Lung (tissue), 16 donors: Measurements from ENCODE around the gene UAP1L1. TPM values are rescaled to one million over a fixed set of nuclear protein-coding genes. Genes with fewer than 3 reads are reported as not detected.
A peak's percentile ranks its signal among the peaks of the same experiment; 100 is the strongest.

Experiments
- ATAC-seq: fragments of 200-7000 bp; cut with Tn5 transposase; one replicate; pipeline ENCODE4 v1.9.1; 2020; ENCODE audit warnings: moderate number of reproducible peaks; ENCODE audit not compliant: insufficient read depth, low FRiP score
- DNase-seq, 3 donors: peaks; one replicate each; pipeline ENCODE4 v3.0.0-alpha.2; 2013 to 2017
- H3K27ac ChIP-seq, 2 donors: one replicate each; pipeline ENCODE4 v1.5.1; 2013; ENCODE audit warnings: mild to moderate bottlenecking in 2 of 2, moderate library complexity in 2 of 2, control low read depth in 1 of 2, inconsistent platforms in 1 of 2, low read depth in 1 of 2, low read length in 1 of 2
- H3K27me3 ChIP-seq, 3 donors: one replicate each; pipeline ENCODE4 v1.5.1; 2013; ENCODE audit warnings: low read length in 2 of 3; ENCODE audit not compliant: control insufficient read depth in 3 of 3, insufficient read depth in 3 of 3
- H3K36me3 ChIP-seq, 4 donors: one replicate each; pipeline ENCODE4 v1.5.1; 2013; ENCODE audit warnings: low read length in 4 of 4, mild to moderate bottlenecking in 1 of 4, moderate library complexity in 1 of 4; ENCODE audit not compliant: control insufficient read depth in 4 of 4, insufficient read depth in 4 of 4
- H3K4me1 ChIP-seq, 5 donors: one replicate each; pipeline ENCODE4 v1.5.1; 2013; ENCODE audit warnings: low read length in 5 of 5, mild to moderate bottlenecking in 2 of 5, moderate library complexity in 1 of 5; ENCODE audit not compliant: control insufficient read depth in 5 of 5, insufficient read depth in 5 of 5
- H3K4me3 ChIP-seq: one replicate; pipeline ENCODE4 v1.5.1; 2013; ENCODE audit warnings: mild to moderate bottlenecking, control low read depth, moderate library complexity
- H3K9ac ChIP-seq, 2 donors: one replicate each; pipeline ENCODE4 v1.5.1; 2013; ENCODE audit warnings: low read length in 2 of 2, control low read depth in 1 of 2; ENCODE audit not compliant: insufficient read depth in 1 of 2
- H3K9me3 ChIP-seq, 4 donors: one replicate each; pipeline ENCODE4 v1.5.1; 2013; ENCODE audit warnings: low read length in 3 of 4, mild to moderate bottlenecking in 1 of 4, moderate library complexity in 1 of 4; ENCODE audit not compliant: control insufficient read depth in 4 of 4, insufficient read depth in 3 of 4
- CTCF ChIP-seq: IDR thresholded peaks from 2 replicates; pipeline ENCODE4 v1.5.1; 2012; ENCODE audit warnings: mild to moderate bottlenecking; ENCODE audit errors: control extremely low read depth, extremely low read depth
- WGBS, 2 donors: extraction: QIAGEN DNeasy Blood & Tissue Kit; methylation state at CpG; one replicate each; pipeline ENCODE4 v1.1.7; 2013; 5-methylcytosine and 5-hydroxymethylcytosine counted together
- long read RNA-seq, 5 donors: transcript quantifications; one replicate each; lab custom pipeline, GENCODE V29; 2026
- polyA plus RNA-seq, 2 donors: library from polyadenylated mRNA; stranded (reverse); fragments of 200-250 nt; gene quantifications; one replicate each; pipeline ENCODE4 v1.2.1, GENCODE V29; 2013
- total RNA-seq, 2 donors: library from RNA; depleted of rRNA in 1 of 2; stranded (reverse); fragments of >200 nt in 1 of 2; gene quantifications; one replicate each; pipeline ENCODE4 v1.2.1, GENCODE V29; 2014 to 2021
- donor health status: control.
- donor health status: control.
- donor health status: Bipolar disorder and iron deficiency.
- donor health status: healthy.
- donor health status: DM: yes; HTN: yes; CAD: no.

The UAP1L1 gene
- total RNA-seq (10 to 100 TPM; 12.2 to 35.5 TPM), polyA plus RNA-seq (10 to 100 TPM; 14.5 to 19.7 TPM)
- long read RNA-seq, donor 1, partial matches to known transcripts, result 8 of 9 reads
- long read RNA-seq, donor 1, other reads (novel, unspliced or antisense), result 0 of 9 reads
- long read RNA-seq, donor 2, result 0 reads
- long read RNA-seq, donor 3, result 0 reads
- long read RNA-seq, donor 4, result 0 reads
- long read RNA-seq, donor 5, partial matches to known transcripts, result 0 of 2 reads
- long read RNA-seq, donor 5, other reads (novel, unspliced or antisense), result 0 of 2 reads

- peaks cover 0 to 16% (median 5%) of the 10 kb centered on the region in 5 donors for H3K4me1 ChIP-seq
- peaks cover 0 to 11% (median 7%) of the 10 kb centered on the region in 3 donors for H3K27me3 ChIP-seq
- ATAC-seq (peak; percentile 63), DNase-seq (peak; percentile 52 to 69 (median 59))
- TF ChIP-seq CTCF, result no peak
- no peaks in the 10 kb centered on the region for H3K9me3 ChIP-seq
- peak within 1 kb of the TSS; percentile 84 for H3K4me3 ChIP-seq
- no peak within 1 kb of the TSS for H3K9ac ChIP-seq
- 2% methylated on average over 23 to 87 of the region's 87 CpGs for WGBS, 2 donors
- H3K27ac ChIP-seq, result peak within 1 kb of the TSS in 1 of 2 donors; percentile 78
- H3K36me3 ChIP-seq, result peaks cover 0 to 33% (median 4%) of the 10 kb centered on the region in 4 donors
These were observed at the start of gene UAP1L1 for GRCh38 chr9:137077010-137077747. UAP1L1 (plus strand) TSS chr9:137077517; CDS start chr9:137077533, 16 bp downstream.

GRCh38 chr9:137028263-137029057 lies 48.9 kb upstream of the UAP1L1 start:
- H3K27me3 ChIP-seq, result peaks cover 0 to 3% (median 0%) of the 10 kb centered on the region in 3 donors
- H3K9ac ChIP-seq, result peak overlapping the region in 1 of 2 donors; percentile 28
- TF ChIP-seq CTCF, result peak; percentile 35
- no peak overlapping the region for H3K4me3 ChIP-seq
- no peaks in the 10 kb centered on the region for H3K9me3 ChIP-seq
- no peak overlapping the region for H3K27ac ChIP-seq
- peaks cover 0 to 15% (median 10%) of the 10 kb centered on the region in 5 donors for H3K4me1 ChIP-seq
- ATAC-seq (no peak), DNase-seq (peak; percentile 52 to 72 (median 63))
- no peaks in the 10 kb centered on the region for H3K36me3 ChIP-seq
- 1% methylated on average over 75 to 98 of the region's 98 CpGs for WGBS, 2 donors

GRCh38 chr9:137029058-137029936 lies 48.0 kb upstream of the UAP1L1 start:
- Histone ChIP-seq H3K27ac (peak overlapping the region in 1 of 2 donors; percentile 34), H3K27me3 (peaks cover 0 to 3% (median 0%) of the 10 kb centered on the region in 3 donors), H3K4me1 (peaks cover 0 to 15% (median 7%) of the 10 kb centered on the region in 5 donors), H3K9ac (no peak overlapping the region), H3K4me3 (no peak overlapping the region), H3K9me3 (no peaks in the 10 kb centered on the region), H3K36me3 (no peaks in the 10 kb centered on the region)
- TF ChIP-seq CTCF, result peak; percentile 62
- ATAC-seq (peak; percentile 54), DNase-seq (peak; percentile 40 to 60 (median 40))
- WGBS, 2 donors, result 19 to 28% methylated on average over 18 to 19 of the region's 19 CpGs
